Measurements from ENCODE around the gene NKX2-3.

The NKX2-3 gene

DNA sequence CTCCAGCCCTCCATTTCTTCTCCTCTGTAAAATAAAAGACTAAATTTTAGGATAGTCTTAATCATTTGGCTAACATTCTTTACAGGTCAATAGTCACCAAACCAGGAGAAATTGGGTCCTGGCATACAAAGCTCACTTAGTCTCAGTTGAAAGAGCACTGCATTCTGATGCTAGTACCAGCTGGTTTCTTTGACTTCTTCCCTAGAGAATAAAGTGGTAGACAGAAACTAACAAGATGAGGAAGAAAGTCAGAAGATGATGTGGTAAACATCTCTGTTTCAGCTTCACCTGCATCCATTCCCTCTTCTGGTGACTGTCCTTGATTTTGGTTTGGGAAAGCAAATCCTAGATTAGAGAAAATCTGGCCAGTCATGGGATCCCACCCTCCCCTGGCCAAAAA is 37.2 kb downstream of the NKX2-3 start:
- TF ChIP-seq POLR2AphosphoS5 (IDR thresholded peaks at IDR 0.05; ENCODE audit: low read depth, low read length) (no peak), POLR2A (IDR thresholded peaks at IDR 0.05; ENCODE audit: low read depth, low read length) (no peak), TAF1 (IDR thresholded peaks at IDR 0.05; ENCODE audit: borderline replicate concordance, low read depth, low read length) (no peak)
- no peak for DNase-seq (ENCODE audit: insufficient read length)
- FAIRE-seq: no peak

GRCh38 chr10:99571816-99572215 is 39.1 kb downstream of the NKX2-3 start:
- no peak for TF ChIP-seq TAF1 (IDR thresholded peaks at IDR 0.05; ENCODE audit: borderline replicate concordance, low read depth, low read length)
- no peak for TF ChIP-seq POLR2A (IDR thresholded peaks at IDR 0.05; ENCODE audit: low read depth, low read length)
- no peak for TF ChIP-seq POLR2AphosphoS5 (IDR thresholded peaks at IDR 0.05; ENCODE audit: low read depth, low read length)
- DNase-seq (ENCODE audit: insufficient read length): no peak
- FAIRE-seq: no peak

DNA sequence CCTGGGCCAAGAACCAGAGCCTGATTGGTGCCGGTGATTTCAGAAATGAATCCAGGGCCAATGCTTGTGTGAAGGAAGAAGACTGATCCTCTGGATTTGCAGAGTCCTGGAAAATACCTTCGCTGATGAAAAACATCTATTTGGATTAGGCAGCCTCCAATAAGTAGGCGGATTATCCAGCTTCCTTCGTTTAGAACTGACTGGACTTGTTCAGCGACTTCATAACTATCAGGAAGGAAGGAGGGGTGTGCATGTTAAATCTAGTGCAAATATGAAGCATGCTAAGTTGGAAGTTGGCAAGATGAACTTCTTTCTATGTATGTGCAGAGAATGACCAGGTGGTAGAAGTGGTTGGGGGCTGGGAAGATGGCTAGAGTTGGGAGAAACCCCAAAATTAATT is 41.0 kb downstream of the NKX2-3 start:
- TF ChIP-seq POLR2AphosphoS5 (IDR thresholded peaks at IDR 0.05; ENCODE audit: low read depth, low read length) (no peak), TAF1 (IDR thresholded peaks at IDR 0.05; ENCODE audit: borderline replicate concordance, low read depth, low read length) (no peak), POLR2A (IDR thresholded peaks at IDR 0.05; ENCODE audit: low read depth, low read length) (no peak)
- DNase-seq (ENCODE audit: insufficient read length) (no peak), FAIRE-seq (peak; percentile 14)

- no peak for FAIRE-seq
- no peak for TF ChIP-seq TAF1 (IDR thresholded peaks at IDR 0.05; ENCODE audit: borderline replicate concordance, low read depth, low read length)
- no peak for TF ChIP-seq POLR2AphosphoS5 (IDR thresholded peaks at IDR 0.05; ENCODE audit: low read depth, low read length)
- TF ChIP-seq POLR2A (IDR thresholded peaks at IDR 0.05; ENCODE audit: low read depth, low read length): no peak
Observed at GRCh38 chr10:99579971-99580370, 47.2 kb downstream of the NKX2-3 start.

DNA sequence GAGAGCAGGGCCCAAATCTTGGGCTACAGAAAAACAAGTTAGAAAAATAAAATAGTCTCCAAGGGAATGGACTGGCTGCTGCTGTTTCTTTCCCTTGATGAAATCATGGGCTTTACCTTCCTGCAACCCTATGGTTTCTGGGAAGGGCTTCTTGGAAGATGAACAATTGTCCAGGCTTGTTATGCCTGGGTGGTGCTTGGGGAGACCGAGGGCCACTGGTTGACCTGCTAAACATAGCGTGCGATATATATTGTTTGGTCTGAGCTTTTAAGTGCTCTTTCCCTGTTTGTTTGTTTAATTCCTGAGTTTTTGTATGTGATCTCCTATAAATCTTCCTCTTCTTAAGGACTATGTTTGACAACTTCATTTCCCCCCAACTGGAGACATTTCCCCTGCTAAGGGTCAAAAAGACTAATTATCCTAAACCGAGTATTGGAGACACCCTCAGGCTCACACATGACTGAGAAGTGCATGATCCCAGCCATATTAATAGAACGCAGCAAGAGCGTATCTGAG is 49.6 kb downstream of the NKX2-3 start:
- DNase-seq (ENCODE audit: insufficient read length): no peak
- TF ChIP-seq POLR2AphosphoS5 (IDR thresholded peaks at IDR 0.05; ENCODE audit: low read depth, low read length): no peak
- no peak for TF ChIP-seq TAF1 (IDR thresholded peaks at IDR 0.05; ENCODE audit: borderline replicate concordance, low read depth, low read length)
- no peak for TF ChIP-seq POLR2A (IDR thresholded peaks at IDR 0.05; ENCODE audit: low read depth, low read length)
- FAIRE-seq: no peak

More at GRCh38 chr10:99579971-99580370, 47.2 kb downstream of the NKX2-3 start:
- no peak for DNase-seq (ENCODE audit: insufficient read length)

GRCh38 chr10:99583687-99584086 is 50.9 kb downstream of the NKX2-3 start:
- DNase-seq (ENCODE audit: insufficient read length) (no peak), FAIRE-seq (no peak)
- TF ChIP-seq POLR2AphosphoS5 (IDR thresholded peaks at IDR 0.05; ENCODE audit: low read depth, low read length) (no peak), TAF1 (IDR thresholded peaks at IDR 0.05; ENCODE audit: borderline replicate concordance, low read depth, low read length) (no peak), POLR2A (IDR thresholded peaks at IDR 0.05; ENCODE audit: low read depth, low read length) (no peak)

Measured in GM12892 (cell line).